T-helper 1 cell treated with Interleukin-12 subunit alpha and Interleukin-12 subunit beta and Interleukin-4 antibody, amounts not matched to agents 30 μg/mL and 1 μg/mL, for 36 hours (primary cell): ENCODE results near the gene SLC36A1.
"Not testable (repeated sequence)": the region's sequence is repeated elsewhere in the genome, so short reads cannot be mapped to it uniquely, and the experiment has no call there.

ENCODE experiments used
- H3K27ac Mint-ChIP-seq: one replicate; pipeline ENCODE4 v1.8.0; 2021; ENCODE audit warnings: mild to moderate bottlenecking, mixed read lengths
- H3K27me3 Mint-ChIP-seq: one replicate; pipeline ENCODE4 v1.8.0; 2021; ENCODE audit warnings: low read depth, mixed read lengths
- H3K36me3 Mint-ChIP-seq: one replicate; pipeline ENCODE4 v1.8.0; 2021; ENCODE audit warnings: low read depth, mixed read lengths
- H3K4me1 Mint-ChIP-seq: one replicate; pipeline ENCODE4 v1.8.0; 2021; ENCODE audit warnings: low read depth, mixed read lengths
- H3K4me3 Mint-ChIP-seq: one replicate; pipeline ENCODE4 v1.8.0; 2021; ENCODE audit warnings: mild to moderate bottlenecking, moderate library complexity, mixed read lengths
- H3K9me3 Mint-ChIP-seq: one replicate; pipeline ENCODE4 v1.8.0; 2021; ENCODE audit warnings: mixed read lengths

The SLC36A1 gene

GRCh38 chr5:151490627-151491026, 43.2 kb downstream of the SLC36A1 start:
- H3K27ac Mint-ChIP-seq, result no peak overlapping the region
- H3K27me3 Mint-ChIP-seq, result no peaks in the 10 kb centered on the region
- peaks cover 3% of the 10 kb centered on the region for H3K4me1 Mint-ChIP-seq
- H3K36me3 Mint-ChIP-seq, result peaks cover 6% of the 10 kb centered on the region
- no peaks in the 10 kb centered on the region for H3K9me3 Mint-ChIP-seq
- H3K4me3 Mint-ChIP-seq, result no peak overlapping the region

GRCh38 chr5:151491062-151491461, 43.7 kb downstream of the SLC36A1 start:
- H3K27me3 Mint-ChIP-seq, result no peaks in the 10 kb centered on the region
- peaks cover 2% of the 10 kb centered on the region for H3K36me3 Mint-ChIP-seq
- peaks cover 3% of the 10 kb centered on the region for H3K4me1 Mint-ChIP-seq
- no peak overlapping the region for H3K27ac Mint-ChIP-seq
- no peaks in the 10 kb centered on the region for H3K9me3 Mint-ChIP-seq
- H3K4me3 Mint-ChIP-seq, result no peak overlapping the region

GRCh38 chr5:151492729-151493128, 45.3 kb downstream of the SLC36A1 start:
- no peaks in the 10 kb centered on the region for H3K9me3 Mint-ChIP-seq
- no peaks in the 10 kb centered on the region for H3K27me3 Mint-ChIP-seq
- H3K36me3 Mint-ChIP-seq, result no peaks in the 10 kb centered on the region
- no peaks in the 10 kb centered on the region for H3K4me1 Mint-ChIP-seq
- H3K4me3 Mint-ChIP-seq, result no peak overlapping the region
- H3K27ac Mint-ChIP-seq, result no peak overlapping the region

GRCh38 chr5:151493665-151494064, 46.3 kb downstream of the SLC36A1 start:
- Mint-ChIP-seq H3K36me3 (no peaks in the 10 kb centered on the region), H3K9me3 (no peaks in the 10 kb centered on the region), H3K27ac (no peak overlapping the region), H3K27me3 (no peaks in the 10 kb centered on the region), H3K4me3 (no peak overlapping the region), H3K4me1 (no peaks in the 10 kb centered on the region)

- H3K27ac Mint-ChIP-seq, result no peak overlapping the region
- H3K27me3 Mint-ChIP-seq, result no peaks in the 10 kb centered on the region
- no peaks in the 10 kb centered on the region for H3K4me1 Mint-ChIP-seq
- H3K9me3 Mint-ChIP-seq, result no peaks in the 10 kb centered on the region
- H3K36me3 Mint-ChIP-seq, result no peaks in the 10 kb centered on the region
- no peak overlapping the region for H3K4me3 Mint-ChIP-seq
Observed at GRCh38 chr5:151495320-151495719, 47.9 kb downstream of the SLC36A1 start.

- no peaks in the 10 kb centered on the region for H3K27me3 Mint-ChIP-seq
- H3K27ac Mint-ChIP-seq, result no peak overlapping the region
- H3K4me1 Mint-ChIP-seq, result peaks cover 4% of the 10 kb centered on the region
- no peaks in the 10 kb centered on the region for H3K36me3 Mint-ChIP-seq
- H3K4me3 Mint-ChIP-seq, result no peak overlapping the region
- no peaks in the 10 kb centered on the region for H3K9me3 Mint-ChIP-seq
Observed at GRCh38 chr5:151496041-151496484, 48.7 kb downstream of the SLC36A1 start.

- H3K36me3 Mint-ChIP-seq, result no peaks in the 10 kb centered on the region
- H3K4me1 Mint-ChIP-seq, result peaks cover 4% of the 10 kb centered on the region
- H3K9me3 Mint-ChIP-seq, result no peaks in the 10 kb centered on the region
- H3K4me3 Mint-ChIP-seq, result no peak overlapping the region
- H3K27me3 Mint-ChIP-seq, result no peaks in the 10 kb centered on the region
- H3K27ac Mint-ChIP-seq, result no peak overlapping the region
Observed at GRCh38 chr5:151497391-151498002, 50.1 kb downstream of the SLC36A1 start.

- Mint-ChIP-seq H3K27ac (no peak overlapping the region), H3K4me3 (no peak overlapping the region), H3K27me3 (no peaks in the 10 kb centered on the region)
Observed at GRCh38 chr5:151498395-151499155, 51.2 kb downstream of the SLC36A1 start.

GRCh38 chr5:151499501-151500035, 52.2 kb downstream of the SLC36A1 start:
- Mint-ChIP-seq H3K4me1 (peaks cover 4% of the 10 kb centered on the region), H3K27ac (no peak overlapping the region), H3K27me3 (no peaks in the 10 kb centered on the region), H3K36me3 (no peaks in the 10 kb centered on the region), H3K4me3 (no peak overlapping the region), H3K9me3 (no peaks in the 10 kb centered on the region)

More at GRCh38 chr5:151498395-151499155, 51.2 kb downstream of the SLC36A1 start:
- peaks cover 4% of the 10 kb centered on the region for H3K4me1 Mint-ChIP-seq
- no peaks in the 10 kb centered on the region for H3K36me3 Mint-ChIP-seq
- no peaks in the 10 kb centered on the region for H3K9me3 Mint-ChIP-seq

GRCh38 chr5:151504006-151504405, 56.6 kb downstream of the SLC36A1 start:
- Mint-ChIP-seq H3K27me3 (no peaks in the 10 kb centered on the region), H3K9me3 (no peaks in the 10 kb centered on the region), H3K36me3 (no peaks in the 10 kb centered on the region), H3K4me3 (no peak overlapping the region), H3K27ac (no peak overlapping the region), H3K4me1 (peaks cover 4% of the 10 kb centered on the region)

GRCh38 chr5:151508308-151508707, 60.9 kb downstream of the SLC36A1 start:
- not testable (repeated sequence) for H3K27me3 Mint-ChIP-seq, H3K27ac Mint-ChIP-seq, H3K36me3 Mint-ChIP-seq, H3K4me1 Mint-ChIP-seq, H3K9me3 Mint-ChIP-seq, H3K4me3 Mint-ChIP-seq

- no peak overlapping the region for H3K27ac Mint-ChIP-seq
- no peaks in the 10 kb centered on the region for H3K4me1 Mint-ChIP-seq
- no peaks in the 10 kb centered on the region for H3K36me3 Mint-ChIP-seq
- no peaks in the 10 kb centered on the region for H3K9me3 Mint-ChIP-seq
- no peaks in the 10 kb centered on the region for H3K27me3 Mint-ChIP-seq
- no peak overlapping the region for H3K4me3 Mint-ChIP-seq
Observed at GRCh38 chr5:151509231-151509630, 61.8 kb downstream of the SLC36A1 start.

GRCh38 chr5:151509836-151510235, 62.4 kb downstream of the SLC36A1 start:
- Mint-ChIP-seq H3K27me3 (no peaks in the 10 kb centered on the region), H3K9me3 (no peaks in the 10 kb centered on the region), H3K27ac (no peak overlapping the region), H3K4me3 (no peak overlapping the region), H3K36me3 (no peaks in the 10 kb centered on the region), H3K4me1 (no peaks in the 10 kb centered on the region)

- H3K4me3 Mint-ChIP-seq, result no peak overlapping the region
- no peak overlapping the region for H3K27ac Mint-ChIP-seq
- peaks cover 3% of the 10 kb centered on the region for H3K27me3 Mint-ChIP-seq
- H3K9me3 Mint-ChIP-seq, result no peaks in the 10 kb centered on the region
- H3K36me3 Mint-ChIP-seq, result no peaks in the 10 kb centered on the region
- H3K4me1 Mint-ChIP-seq, result no peaks in the 10 kb centered on the region
Observed at GRCh38 chr5:151517122-151517920, 69.9 kb downstream of the SLC36A1 start.
